Calu3 (cell line): ENCODE data around the gene PACRG. TPM values are rescaled to one million over a fixed set of nuclear protein-coding genes. Genes with fewer than 3 reads are reported as not detected.

Experiments used
- BruUV-seq: library from RNA; stranded (reverse); fragments of 400-500 nt; replicated peaks from 2 replicates; lab custom pipeline; 2021; lab: Mats Ljungman, UMichigan
- CTCF ChIA-PET: fragments of 300-600 bp; sonication (Branson Sonifier 250); formaldehyde crosslinking; loops from one replicate; lab custom pipeline; 2022; ENCODE audit warnings: antibody characterized with exemption; lab: Charles Lee
- DNase-seq: peaks from one replicate; pipeline ENCODE4 v3.0.0; 2022
- H3K27ac Mint-ChIP-seq: one replicate; pipeline ENCODE4 v1.8.0; 2022; ENCODE audit warnings: mixed read lengths; ENCODE audit not compliant: unreplicated experiment
- H3K27me3 Mint-ChIP-seq: one replicate; pipeline ENCODE4 v1.8.0; 2022; ENCODE audit warnings: mixed read lengths; ENCODE audit not compliant: unreplicated experiment
- H3K36me3 Mint-ChIP-seq: one replicate; pipeline ENCODE4 v1.8.0; 2022; ENCODE audit warnings: mild to moderate bottlenecking, moderate library complexity, mixed read lengths; ENCODE audit not compliant: insufficient read depth, unreplicated experiment
- H3K4me1 Mint-ChIP-seq: one replicate; pipeline ENCODE4 v1.8.0; 2022; ENCODE audit warnings: mild to moderate bottlenecking, low read depth, mixed read lengths; ENCODE audit not compliant: unreplicated experiment
- H3K4me3 Mint-ChIP-seq: one replicate; pipeline ENCODE4 v1.8.0; 2022; ENCODE audit warnings: mild to moderate bottlenecking, low read depth, moderate library complexity, mixed read lengths; ENCODE audit not compliant: unreplicated experiment
- H3K9me3 Mint-ChIP-seq: one replicate; pipeline ENCODE4 v1.8.0; 2022; ENCODE audit warnings: low read depth, mixed read lengths; ENCODE audit not compliant: unreplicated experiment
- CTCF ChIP-seq: fragments of 200-600 bp; IDR thresholded peaks from one replicate; pipeline ENCODE4 v1.8.0; 2022; ENCODE audit warnings: antibody characterized with exemption; ENCODE audit not compliant: unreplicated experiment
- intact Hi-C: fragments of 100-400 bp; cut with micrococcal nuclease; formaldehyde crosslinking; loops from one replicate; pipeline ENCODE4 v1.10.0; 2022; ENCODE audit not compliant: unreplicated experiment
- total RNA-seq: library from RNA; stranded (reverse); gene quantifications from 2 replicates; pipeline ENCODE4 v1.2.3, GENCODE V29; 2022

Gene PACRG
- total RNA-seq, 1 experiment from 2014 or later, result 1.5 TPM

DNA sequence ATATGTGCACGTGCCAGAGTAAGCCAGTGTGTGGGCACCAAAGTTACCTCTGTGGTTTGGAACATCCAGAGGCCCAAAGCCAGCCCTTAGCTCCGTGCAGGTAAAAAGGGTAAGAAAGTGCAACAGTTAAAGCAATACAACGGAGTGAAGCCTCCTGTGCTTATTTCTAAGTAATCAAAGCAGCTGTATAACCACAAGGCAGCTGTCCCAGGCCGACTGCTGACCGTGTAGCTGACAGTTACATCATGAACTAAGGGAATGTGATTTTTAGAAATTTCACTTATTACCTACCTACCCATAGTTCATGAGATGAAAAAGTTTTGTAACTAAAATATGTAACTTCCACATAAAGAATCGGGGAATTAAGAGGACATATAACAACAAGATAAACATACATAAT lies 565.5 kb downstream of the PACRG start:
- Mint-ChIP-seq H3K4me1 (no peaks in the 10 kb centered on the region), H3K27me3 (no peaks in the 10 kb centered on the region), H3K36me3 (no peaks in the 10 kb centered on the region), H3K27ac (no peak overlapping the region), H3K4me3 (no peak overlapping the region), H3K9me3 (peaks cover 6% of the 10 kb centered on the region)
- DNase-seq, result no peak
- intact Hi-C loops, result no loop called here
- no peak for TF ChIP-seq CTCF
- CTCF ChIA-PET, result no interaction called here
- no TSS peak for BruUV-seq

- no peak overlapping the region for H3K27ac Mint-ChIP-seq
- no peak for DNase-seq
- peaks cover 6% of the 10 kb centered on the region for H3K9me3 Mint-ChIP-seq
- no peaks in the 10 kb centered on the region for H3K4me1 Mint-ChIP-seq
- intact Hi-C loops, result no loop called here
- no peak for TF ChIP-seq CTCF
- no peak overlapping the region for H3K4me3 Mint-ChIP-seq
- BruUV-seq, result no TSS peak
- no peaks in the 10 kb centered on the region for H3K36me3 Mint-ChIP-seq
- H3K27me3 Mint-ChIP-seq, result no peaks in the 10 kb centered on the region
- CTCF ChIA-PET, result no interaction called here
Measured at GRCh38 chr6:163294734-163295133, 567.0 kb downstream of the PACRG start.

DNA sequence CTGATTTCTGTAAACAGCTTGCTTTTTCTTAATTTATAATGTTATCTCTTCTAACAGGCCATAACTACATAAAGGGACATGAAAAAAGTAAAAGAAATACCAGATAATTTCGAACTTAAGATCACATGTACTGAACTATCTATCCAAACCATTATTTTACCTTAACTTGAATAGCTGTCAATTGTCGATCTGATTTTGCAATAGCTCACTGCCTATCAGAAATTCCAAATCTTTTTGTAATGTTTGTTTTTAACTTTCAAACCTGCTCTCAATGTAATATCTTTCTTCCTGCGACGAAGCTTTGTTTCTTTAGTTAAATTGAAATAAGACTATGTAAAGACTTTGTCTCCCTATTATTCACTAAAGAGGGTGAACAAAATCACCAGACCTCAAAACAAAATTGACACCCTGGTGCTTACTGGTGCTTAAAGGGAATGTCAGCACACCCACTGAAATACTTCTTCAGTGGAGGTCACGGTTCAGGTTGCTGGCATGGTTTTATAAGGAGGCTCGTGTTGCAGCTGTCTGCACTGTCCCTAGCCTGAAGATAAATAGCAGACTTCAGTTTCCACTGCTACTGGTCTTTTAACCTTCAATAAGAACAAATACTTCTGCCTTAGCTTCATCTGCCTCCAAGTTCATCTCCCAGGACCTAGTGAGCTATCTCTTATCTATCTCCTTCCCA lies 569.2 kb downstream of the PACRG start:
- intact Hi-C loops, result no loop called here
- CTCF ChIA-PET, result interaction anchor here (0.6 to 1.3 kb wide), 2 partner anchors 11 to 15 kb away, joined by 3 read pairs; no protein-coding TSS in a partner anchor
- DNase-seq, result no peak
- no TSS peak for BruUV-seq
- no peaks in the 10 kb centered on the region for H3K36me3 Mint-ChIP-seq
- H3K27me3 Mint-ChIP-seq, result no peaks in the 10 kb centered on the region
- no peak overlapping the region for H3K27ac Mint-ChIP-seq
- TF ChIP-seq CTCF, result no peak
- no peak overlapping the region for H3K4me3 Mint-ChIP-seq
- H3K4me1 Mint-ChIP-seq, result no peaks in the 10 kb centered on the region
- H3K9me3 Mint-ChIP-seq, result no peaks in the 10 kb centered on the region

GRCh38 chr6:163298079-163298830 lies 570.5 kb downstream of the PACRG start:
- Mint-ChIP-seq H3K36me3 (no peaks in the 10 kb centered on the region), H3K4me3 (no peak overlapping the region), H3K27ac (no peak overlapping the region), H3K9me3 (no peaks in the 10 kb centered on the region), H3K27me3 (no peaks in the 10 kb centered on the region), H3K4me1 (no peaks in the 10 kb centered on the region)
- intact Hi-C loops, result no loop called here
- TF ChIP-seq CTCF, result no peak
- BruUV-seq, result no TSS peak
- CTCF ChIA-PET, result interaction anchor here (1.3 kb wide), 1 partner anchor 13 kb away, joined by 3 read pairs; no protein-coding TSS in a partner anchor
- DNase-seq, result no peak
